ENCODE results near the gene DGAT2.

Gene DGAT2

GRCh38 chr11:75795276-75796090 is 26.9 kb downstream of the DGAT2 start:
- TF ChIP-seq CTCF (IDR thresholded peaks at IDR 0.05; ENCODE audit: extremely low read depth, missing control alignments), result no peak
- no peak for DNase-seq (ENCODE audit: low spot score)

- no peak for DNase-seq (ENCODE audit: low spot score)
- TF ChIP-seq CTCF (IDR thresholded peaks at IDR 0.05; ENCODE audit: extremely low read depth, missing control alignments), result no peak
These were observed 27.5 kb downstream of the DGAT2 start for GRCh38 chr11:75796091-75796435.

GRCh38 chr11:75797116-75797515 is 28.5 kb downstream of the DGAT2 start:
- DNase-seq (ENCODE audit: low spot score), result no peak
- no peak for TF ChIP-seq CTCF (IDR thresholded peaks at IDR 0.05; ENCODE audit: extremely low read depth, missing control alignments)

GRCh38 chr11:75797792-75798191 is 29.2 kb downstream of the DGAT2 start:
- TF ChIP-seq CTCF (IDR thresholded peaks at IDR 0.05; ENCODE audit: extremely low read depth, missing control alignments), result no peak
- no peak for DNase-seq (ENCODE audit: low spot score)

GRCh38 chr11:75800136-75800675 is 31.6 kb downstream of the DGAT2 start:
- no peak for TF ChIP-seq CTCF (IDR thresholded peaks at IDR 0.05; ENCODE audit: extremely low read depth, missing control alignments)
- DNase-seq (ENCODE audit: low spot score), result no peak

GRCh38 chr11:75800728-75801361 is 32.3 kb downstream of the DGAT2 start:
- DNase-seq (ENCODE audit: low spot score), result no peak
- no peak for TF ChIP-seq CTCF (IDR thresholded peaks at IDR 0.05; ENCODE audit: extremely low read depth, missing control alignments)

GRCh38 chr11:75801362-75802020 is 32.9 kb downstream of the DGAT2 start:
- DNase-seq (ENCODE audit: low spot score), result no peak
- TF ChIP-seq CTCF (IDR thresholded peaks at IDR 0.05; ENCODE audit: extremely low read depth, missing control alignments), result no peak

Measured in GM20000 (cell line).